GM23338 (cell line): Measurements from ENCODE around the gene ZNF185. TPM values are rescaled to one million over a fixed set of nuclear protein-coding genes. Genes with fewer than 3 reads are reported as not detected.

Source experiments
- ATAC-seq: fragments of 200-7000 bp; cut with Tn5 transposase; 3 replicates; pipeline ENCODE4 v1.9.1; 2020
- DNase-seq: peaks from one replicate; pipeline ENCODE4 v3.0.0-alpha.2; 2015; ENCODE audit warnings: low spot score
- H2AFZ ChIP-seq: fragments of 200-600 bp; sonication (generic); 2 replicates; pipeline ENCODE4 v1.8.0; 2016; ENCODE audit warnings: antibody characterized with exemption, mild to moderate bottlenecking, moderate library complexity
- H3F3A ChIP-seq: fragments of 200-600 bp; sonication (generic); replicated peaks from 2 replicates; pipeline ENCODE4 v1.8.0; 2017; ENCODE audit warnings: antibody characterized with exemption, mixed run types, low read depth
- H3K27ac ChIP-seq: fragments of 200-600 bp; sonication (generic); 2 replicates; pipeline ENCODE4 v1.6.1; 2016; ENCODE audit warnings: low read depth
- H3K27me3 ChIP-seq: fragments of 200-600 bp; sonication (generic); 2 replicates; pipeline ENCODE4 v1.8.0; 2016; ENCODE audit warnings: mild to moderate bottlenecking, mixed run types, moderate library complexity; ENCODE audit not compliant: insufficient read depth
- H3K36me3 ChIP-seq: fragments of 200-600 bp; sonication (generic); 2 replicates; pipeline ENCODE4 v1.8.0; 2016; ENCODE audit warnings: mild to moderate bottlenecking; ENCODE audit not compliant: insufficient read depth
- H3K4me1 ChIP-seq: fragments of 200-600 bp; sonication (generic); 2 replicates; pipeline ENCODE4 v1.8.0; 2016; ENCODE audit warnings: mild to moderate bottlenecking, moderate library complexity; ENCODE audit not compliant: insufficient read depth
- H3K4me2 ChIP-seq: fragments of 200-600 bp; sonication (generic); 2 replicates; pipeline ENCODE4 v1.7.1; 2017; ENCODE audit warnings: mixed run types
- H3K4me3 ChIP-seq: fragments of 200-600 bp; sonication (generic); 2 replicates; pipeline ENCODE4 v1.6.1; 2016; ENCODE audit warnings: mixed run types
- H3K79me2 ChIP-seq: fragments of 200-600 bp; sonication (generic); replicated peaks from 2 replicates; pipeline ENCODE4 v1.8.0; 2017; ENCODE audit warnings: mild to moderate bottlenecking; ENCODE audit not compliant: insufficient read depth
- H3K9me2 ChIP-seq: fragments of 200-600 bp; sonication (generic); 2 replicates; pipeline ENCODE4 v1.8.0; 2017; ENCODE audit not compliant: insufficient read depth
- H4K20me1 ChIP-seq: fragments of 200-600 bp; sonication (generic); replicated peaks from 2 replicates; pipeline ENCODE4 v1.8.0; 2017; ENCODE audit warnings: mild to moderate bottlenecking; ENCODE audit not compliant: insufficient read depth
- H3K27ac Mint-ChIP-seq: 2 replicates; pipeline ENCODE4 v1.8.0; 2020; ENCODE audit warnings: inconsistent platforms, mild to moderate bottlenecking, moderate library complexity, mixed read lengths
- H3K27me3 Mint-ChIP-seq: 3 replicates; pipeline ENCODE4 v1.8.0; 2022; ENCODE audit warnings: low read depth, mild to moderate bottlenecking, moderate library complexity, mixed read lengths, inconsistent platforms; ENCODE audit not compliant: insufficient read depth, poor library complexity
- H3K36me3 Mint-ChIP-seq: 3 replicates; pipeline ENCODE4 v1.8.0; 2021; ENCODE audit warnings: low read depth, mild to moderate bottlenecking, inconsistent platforms, moderate library complexity, mixed read lengths
- H3K4me1 Mint-ChIP-seq: 3 replicates; pipeline ENCODE4 v1.8.0; 2020; ENCODE audit warnings: mild to moderate bottlenecking, inconsistent platforms, mixed read lengths
- H3K4me3 Mint-ChIP-seq: 3 replicates; pipeline ENCODE4 v1.8.0; 2021; ENCODE audit warnings: moderate library complexity, mild to moderate bottlenecking, inconsistent platforms, mixed read lengths
- H3K9me3 Mint-ChIP-seq: 3 replicates; pipeline ENCODE4 v1.8.0; 2020; ENCODE audit warnings: moderate library complexity, mild to moderate bottlenecking, inconsistent platforms, mixed read lengths
- EZH2 ChIP-seq: fragments of 200-600 bp; sonication (generic); IDR thresholded peaks from one replicate; pipeline ENCODE4 v1.8.0; 2017; ENCODE audit warnings: antibody characterized with exemption, mild to moderate bottlenecking, low read depth; ENCODE audit not compliant: unreplicated experiment
- EZH2phosphoT487 ChIP-seq: fragments of 200-600 bp; sonication (generic); IDR thresholded peaks from one replicate; pipeline ENCODE4 v1.8.1; 2018; ENCODE audit warnings: antibody characterized with exemption; ENCODE audit not compliant: unreplicated experiment
- JUNB ChIP-seq: IDR thresholded peaks from one replicate; pipeline ENCODE4 v1.6.1; 2016; ENCODE audit warnings: antibody characterized with exemption; ENCODE audit not compliant: unreplicated experiment
- NANOG ChIP-seq: IDR thresholded peaks from 2 replicates; pipeline ENCODE4 v1.6.1; 2016; ENCODE audit warnings: antibody characterized with exemption, borderline replicate concordance
- POLR2AphosphoS5 ChIP-seq: IDR thresholded peaks from 2 replicates; pipeline ENCODE4 v1.6.1; 2016; ENCODE audit warnings: antibody characterized with exemption, low read depth
- STAT1 ChIP-seq: IDR thresholded peaks from one replicate; pipeline ENCODE4 v1.6.1; 2016; ENCODE audit warnings: antibody characterized with exemption; ENCODE audit not compliant: unreplicated experiment
- ZNF114 ChIP-seq: fragments of 250-450 bp; sonication (Bioruptor Pico); IDR thresholded peaks from 2 replicates; pipeline ENCODE4 v1.5.0; 2020; ENCODE audit warnings: mild to moderate bottlenecking, moderate library complexity
- ZNF331 ChIP-seq: fragments of 250-450 bp; sonication (Bioruptor Pico); IDR thresholded peaks from 2 replicates; pipeline ENCODE4 v1.5.0; 2020; ENCODE audit warnings: low read depth, mild to moderate bottlenecking, moderate library complexity
- polyA plus RNA-seq: library from polyadenylated mRNA; unstranded; fragments of >200 nt; fragmentation: Nextera tagmentation; extraction: Ambion mirVana; gene quantifications from 2 replicates; pipeline ENCODE4 v1.2.1, GENCODE V29; 2016
- total RNA-seq: library from RNA; depleted of rRNA; stranded (reverse); fragments of >200 nt; shearing (Covaris generic); gene quantifications from 2 replicates; pipeline ENCODE4 v1.2.3, GENCODE V29; 2014
- TF ChIP-seq, protein P1 (sequence below), 2 experiments: fragments of 200-600 bp in 1 of 2; sonication (generic) in 1 of 2; conservative IDR thresholded peaks; 2 replicates each; pipeline versions ENCODE4 v1.5.1 to v1.6.1; 2016 to 2017; ENCODE audit warnings: antibody characterized with exemption in 2 of 2, low read depth in 2 of 2, mild to moderate bottlenecking in 2 of 2, moderate library complexity in 1 of 2
- TF ChIP-seq, protein P2 (sequence below): IDR thresholded peaks from 2 replicates; pipeline ENCODE4 v1.6.1; 2016; ENCODE audit warnings: antibody characterized with exemption
- TF ChIP-seq, protein P3 (sequence below): fragments of 250-450 bp; sonication (Bioruptor Pico); IDR thresholded peaks from 2 replicates; pipeline ENCODE4 v1.5.0; 2020; ENCODE audit warnings: mild to moderate bottlenecking, moderate library complexity

Gene ZNF185
- total and polyA plus RNA-seq, 2 experiments from 2014 or later, result 2.9 to 7.8 TPM

DNA sequence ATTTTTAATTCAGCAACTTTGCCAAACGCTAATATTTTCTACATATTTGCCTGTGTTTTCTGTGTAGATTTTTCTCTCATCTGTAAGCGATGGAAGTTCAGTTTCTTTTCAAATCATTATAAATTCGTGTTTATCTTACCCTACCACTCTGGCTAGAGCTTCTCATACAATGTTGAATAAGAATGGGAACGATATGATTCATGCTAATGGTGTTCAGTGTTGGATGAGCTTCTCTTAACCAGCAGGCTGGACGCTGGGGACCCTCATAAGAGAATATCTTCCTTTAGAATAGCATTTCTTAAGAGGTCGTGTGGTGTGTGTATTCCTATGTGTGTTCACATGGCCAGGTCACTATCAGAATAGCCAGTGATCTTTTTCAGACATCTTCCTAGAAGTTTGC lies 36.0 kb upstream of the ZNF185 start (continued):
- TF ChIP-seq, protein P1, sequence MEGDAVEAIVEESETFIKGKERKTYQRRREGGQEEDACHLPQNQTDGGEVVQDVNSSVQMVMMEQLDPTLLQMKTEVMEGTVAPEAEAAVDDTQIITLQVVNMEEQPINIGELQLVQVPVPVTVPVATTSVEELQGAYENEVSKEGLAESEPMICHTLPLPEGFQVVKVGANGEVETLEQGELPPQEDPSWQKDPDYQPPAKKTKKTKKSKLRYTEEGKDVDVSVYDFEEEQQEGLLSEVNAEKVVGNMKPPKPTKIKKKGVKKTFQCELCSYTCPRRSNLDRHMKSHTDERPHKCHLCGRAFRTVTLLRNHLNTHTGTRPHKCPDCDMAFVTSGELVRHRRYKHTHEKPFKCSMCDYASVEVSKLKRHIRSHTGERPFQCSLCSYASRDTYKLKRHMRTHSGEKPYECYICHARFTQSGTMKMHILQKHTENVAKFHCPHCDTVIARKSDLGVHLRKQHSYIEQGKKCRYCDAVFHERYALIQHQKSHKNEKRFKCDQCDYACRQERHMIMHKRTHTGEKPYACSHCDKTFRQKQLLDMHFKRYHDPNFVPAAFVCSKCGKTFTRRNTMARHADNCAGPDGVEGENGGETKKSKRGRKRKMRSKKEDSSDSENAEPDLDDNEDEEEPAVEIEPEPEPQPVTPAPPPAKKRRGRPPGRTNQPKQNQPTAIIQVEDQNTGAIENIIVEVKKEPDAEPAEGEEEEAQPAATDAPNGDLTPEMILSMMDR (conservative IDR thresholded peaks at IDR 0.05; ENCODE audit: low read depth in 2 of 2), result no peak
- TF ChIP-seq EZH2, result no peak

DNA sequence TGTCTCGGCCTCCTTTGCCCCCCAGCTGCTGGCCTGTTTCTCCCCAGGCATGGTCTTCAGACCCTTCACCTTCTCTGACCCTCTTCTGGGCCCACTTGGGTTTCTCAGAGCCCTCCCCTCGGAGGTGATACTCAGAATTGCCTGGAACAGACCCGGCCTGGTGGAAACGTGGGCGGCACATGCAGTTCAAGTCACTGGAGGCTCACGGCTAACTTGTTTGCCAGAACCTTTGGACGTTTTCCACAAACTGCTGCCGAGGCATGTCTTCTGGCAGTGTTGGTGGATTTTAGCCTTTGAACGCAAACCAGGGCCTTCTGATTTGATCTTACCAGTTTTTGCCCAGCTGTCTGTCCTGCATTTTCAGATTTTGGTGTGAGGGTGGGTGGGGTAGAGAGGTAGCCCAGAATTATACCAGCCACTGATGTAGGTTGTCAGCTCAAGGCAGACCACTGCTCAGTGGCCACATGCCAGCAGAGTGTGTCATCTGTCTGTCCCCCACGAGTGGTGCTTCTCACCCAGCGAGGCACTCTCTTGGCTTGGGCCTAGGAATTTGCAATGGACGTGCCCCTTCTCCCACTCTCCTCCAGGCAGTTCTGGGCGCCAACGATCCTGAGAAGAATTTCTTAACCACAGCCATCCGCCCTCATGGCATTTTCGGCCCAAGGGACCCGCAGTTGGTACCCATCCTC lies 32.5 kb upstream of the ZNF185 start:
- Histone ChIP-seq H3K36me3 (no peaks in the 10 kb centered on the region), H3K9me2 (no peaks in the 10 kb centered on the region), H3K27ac (no peak overlapping the region), H3K4me2 (no peak overlapping the region), H3F3A (no peaks in the 10 kb centered on the region), H3K27me3 (no peaks in the 10 kb centered on the region), H3K4me3 (no peak overlapping the region), H3K79me2 (no peaks in the 10 kb centered on the region), H3K4me1 (no peaks in the 10 kb centered on the region), H2AFZ (no peak overlapping the region), H4K20me1 (no peaks in the 10 kb centered on the region)
- ATAC-seq, result no peak
- Mint-ChIP-seq H3K9me3 (no peaks in the 10 kb centered on the region; the same call in 2 of the 3 replicates), H3K27me3 (no peaks in the 10 kb centered on the region), H3K27ac (no peak overlapping the region), H3K4me3 (no peak overlapping the region), H3K36me3 (peaks cover 40% of the 10 kb centered on the region), H3K4me1 (no peaks in the 10 kb centered on the region)
- no peak for DNase-seq
- TF ChIP-seq, protein P1 (conservative IDR thresholded peaks at IDR 0.05; ENCODE audit: low read depth in 2 of 2), result no peak
- no peak for TF ChIP-seq EZH2phosphoT487
- no peak for TF ChIP-seq POLR2AphosphoS5
- no peak for TF ChIP-seq NANOG
- TF ChIP-seq, protein P2, sequence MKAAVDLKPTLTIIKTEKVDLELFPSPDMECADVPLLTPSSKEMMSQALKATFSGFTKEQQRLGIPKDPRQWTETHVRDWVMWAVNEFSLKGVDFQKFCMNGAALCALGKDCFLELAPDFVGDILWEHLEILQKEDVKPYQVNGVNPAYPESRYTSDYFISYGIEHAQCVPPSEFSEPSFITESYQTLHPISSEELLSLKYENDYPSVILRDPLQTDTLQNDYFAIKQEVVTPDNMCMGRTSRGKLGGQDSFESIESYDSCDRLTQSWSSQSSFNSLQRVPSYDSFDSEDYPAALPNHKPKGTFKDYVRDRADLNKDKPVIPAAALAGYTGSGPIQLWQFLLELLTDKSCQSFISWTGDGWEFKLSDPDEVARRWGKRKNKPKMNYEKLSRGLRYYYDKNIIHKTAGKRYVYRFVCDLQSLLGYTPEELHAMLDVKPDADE, result no peak
- no peak for TF ChIP-seq ZNF331 (CRISPR knock-in tag)
- TF ChIP-seq, protein P3, sequence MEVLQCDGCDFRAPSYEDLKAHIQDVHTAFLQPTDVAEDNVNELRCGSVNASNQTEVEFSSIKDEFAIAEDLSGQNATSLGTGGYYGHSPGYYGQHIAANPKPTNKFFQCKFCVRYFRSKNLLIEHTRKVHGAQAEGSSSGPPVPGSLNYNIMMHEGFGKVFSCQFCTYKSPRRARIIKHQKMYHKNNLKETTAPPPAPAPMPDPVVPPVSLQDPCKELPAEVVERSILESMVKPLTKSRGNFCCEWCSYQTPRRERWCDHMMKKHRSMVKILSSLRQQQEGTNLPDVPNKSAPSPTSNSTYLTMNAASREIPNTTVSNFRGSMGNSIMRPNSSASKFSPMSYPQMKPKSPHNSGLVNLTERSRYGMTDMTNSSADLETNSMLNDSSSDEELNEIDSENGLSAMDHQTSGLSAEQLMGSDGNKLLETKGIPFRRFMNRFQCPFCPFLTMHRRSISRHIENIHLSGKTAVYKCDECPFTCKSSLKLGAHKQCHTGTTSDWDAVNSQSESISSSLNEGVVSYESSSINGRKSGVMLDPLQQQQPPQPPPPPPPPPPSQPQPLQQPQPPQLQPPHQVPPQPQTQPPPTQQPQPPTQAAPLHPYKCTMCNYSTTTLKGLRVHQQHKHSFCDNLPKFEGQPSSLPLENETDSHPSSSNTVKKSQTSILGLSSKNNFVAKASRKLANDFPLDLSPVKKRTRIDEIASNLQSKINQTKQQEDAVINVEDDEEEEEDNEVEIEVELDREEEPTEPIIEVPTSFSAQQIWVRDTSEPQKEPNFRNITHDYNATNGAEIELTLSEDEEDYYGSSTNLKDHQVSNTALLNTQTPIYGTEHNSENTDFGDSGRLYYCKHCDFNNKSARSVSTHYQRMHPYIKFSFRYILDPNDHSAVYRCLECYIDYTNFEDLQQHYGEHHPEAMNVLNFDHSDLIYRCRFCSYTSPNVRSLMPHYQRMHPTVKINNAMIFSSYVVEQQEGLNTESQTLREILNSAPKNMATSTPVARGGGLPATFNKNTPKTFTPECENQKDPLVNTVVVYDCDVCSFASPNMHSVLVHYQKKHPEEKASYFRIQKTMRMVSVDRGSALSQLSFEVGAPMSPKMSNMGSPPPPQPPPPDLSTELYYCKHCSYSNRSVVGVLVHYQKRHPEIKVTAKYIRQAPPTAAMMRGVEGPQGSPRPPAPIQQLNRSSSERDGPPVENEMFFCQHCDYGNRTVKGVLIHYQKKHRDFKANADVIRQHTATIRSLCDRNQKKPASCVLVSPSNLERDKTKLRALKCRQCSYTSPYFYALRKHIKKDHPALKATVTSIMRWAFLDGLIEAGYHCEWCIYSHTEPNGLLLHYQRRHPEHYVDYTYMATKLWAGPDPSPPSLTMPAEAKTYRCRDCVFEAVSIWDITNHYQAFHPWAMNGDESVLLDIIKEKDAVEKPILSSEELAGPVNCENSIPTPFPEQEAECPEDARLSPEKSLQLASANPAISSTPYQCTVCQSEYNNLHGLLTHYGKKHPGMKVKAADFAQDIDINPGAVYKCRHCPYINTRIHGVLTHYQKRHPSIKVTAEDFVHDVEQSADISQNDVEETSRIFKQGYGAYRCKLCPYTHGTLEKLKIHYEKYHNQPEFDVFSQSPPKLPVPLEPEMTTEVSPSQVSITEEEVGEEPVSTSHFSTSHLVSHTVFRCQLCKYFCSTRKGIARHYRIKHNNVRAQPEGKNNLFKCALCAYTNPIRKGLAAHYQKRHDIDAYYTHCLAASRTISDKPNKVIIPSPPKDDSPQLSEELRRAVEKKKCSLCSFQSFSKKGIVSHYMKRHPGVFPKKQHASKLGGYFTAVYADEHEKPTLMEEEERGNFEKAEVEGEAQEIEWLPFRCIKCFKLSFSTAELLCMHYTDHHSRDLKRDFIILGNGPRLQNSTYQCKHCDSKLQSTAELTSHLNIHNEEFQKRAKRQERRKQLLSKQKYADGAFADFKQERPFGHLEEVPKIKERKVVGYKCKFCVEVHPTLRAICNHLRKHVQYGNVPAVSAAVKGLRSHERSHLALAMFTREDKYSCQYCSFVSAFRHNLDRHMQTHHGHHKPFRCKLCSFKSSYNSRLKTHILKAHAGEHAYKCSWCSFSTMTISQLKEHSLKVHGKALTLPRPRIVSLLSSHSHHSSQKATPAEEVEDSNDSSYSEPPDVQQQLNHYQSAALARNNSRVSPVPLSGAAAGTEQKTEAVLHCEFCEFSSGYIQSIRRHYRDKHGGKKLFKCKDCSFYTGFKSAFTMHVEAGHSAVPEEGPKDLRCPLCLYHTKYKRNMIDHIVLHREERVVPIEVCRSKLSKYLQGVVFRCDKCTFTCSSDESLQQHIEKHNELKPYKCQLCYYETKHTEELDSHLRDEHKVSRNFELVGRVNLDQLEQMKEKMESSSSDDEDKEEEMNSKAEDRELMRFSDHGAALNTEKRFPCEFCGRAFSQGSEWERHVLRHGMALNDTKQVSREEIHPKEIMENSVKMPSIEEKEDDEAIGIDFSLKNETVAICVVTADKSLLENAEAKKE (CRISPR knock-in tag), result no peak
- TF ChIP-seq STAT1, result no peak
- TF ChIP-seq JUNB, result no peak
- TF ChIP-seq EZH2, result no peak
- no peak for TF ChIP-seq ZNF114 (CRISPR knock-in tag)
